T-cell (primary cell): ENCODE results near the gene S100A3. TPM values are rescaled to one million over a fixed set of nuclear protein-coding genes. Genes with fewer than 3 reads are reported as not detected.
"Not testable (repeated sequence)": the region's sequence is repeated elsewhere in the genome, so short reads cannot be mapped to it uniquely, and the experiment has no call there.

Source experiments
- ATAC-seq, 4 experiments: fragments of 200-7000 bp in 3 of 4; fragments of 150-1000 bp in 1 of 4; cut with Tn5 transposase; replicated peaks in 1 of 4; 1 replicate in 3 of 4; 2 replicates in 1 of 4; pipeline ENCODE4 v1.10.0; 2021; ENCODE audit warnings: moderate library complexity in 3 of 4, mild to moderate bottlenecking in 2 of 4, moderate number of reproducible peaks in 1 of 4
- CTCF ChIA-PET, 2 donors: fragments of 300-600 bp; sonication (Branson Sonifier 250); formaldehyde crosslinking; loops; one replicate each; lab custom pipeline; 2022; ENCODE audit warnings: antibody characterized with exemption in 2 of 2; lab: Charles Lee
- POLR2A ChIA-PET, 2 donors: fragments of 300-600 bp; sonication (Branson Sonifier 250); formaldehyde crosslinking; loops; one replicate each; lab custom pipeline; 2022; ENCODE audit warnings: antibody characterized with exemption in 2 of 2; lab: Charles Lee
- DNase-seq, 35 experiments: peaks; one replicate each; pipeline versions ENCODE4 v3.0.0 to v3.0.0-alpha.2; 2013 to 2023
- H3K27ac ChIP-seq: one replicate; pipeline ENCODE4 v1.5.1; 2013; ENCODE audit warnings: low read length
- H3K27me3 ChIP-seq, 2 experiments: replicated peaks in 1 of 2; 1 replicate in 1 of 2; 2 replicates in 1 of 2; pipeline versions ENCODE4 v1.6.1 to v1.7.0; 2013; ENCODE audit warnings: low read length in 1 of 2, mixed read lengths in 1 of 2; ENCODE audit not compliant: control insufficient read depth in 2 of 2, insufficient read depth in 2 of 2; ENCODE audit errors: extremely low read depth in 1 of 2
- H3K36me3 ChIP-seq, 2 donors: 1 replicate in 1 of 2; 2 replicates in 1 of 2; pipeline versions ENCODE4 v1.6.1 to v1.7.0; 2013; ENCODE audit warnings: low read length in 1 of 2; ENCODE audit not compliant: control insufficient read depth in 2 of 2, insufficient read depth in 1 of 2; ENCODE audit errors: extremely low read depth in 1 of 2
- H3K4me1 ChIP-seq, 2 experiments: 1 replicate in 1 of 2; 2 replicates in 1 of 2; pipeline versions ENCODE4 v1.6.1 to v1.7.0; 2013; ENCODE audit warnings: low read length in 2 of 2, mixed read lengths in 1 of 2; ENCODE audit not compliant: insufficient read depth in 2 of 2, control insufficient read depth in 1 of 2; ENCODE audit errors: extremely low read depth in 1 of 2
- H3K4me3 ChIP-seq, 2 donors: 1 replicate in 1 of 2; 2 replicates in 1 of 2; pipeline versions ENCODE4 v1.5.1 to v1.7.0; 2013; ENCODE audit warnings: mild to moderate bottlenecking in 2 of 2, low read length in 1 of 2, moderate library complexity in 1 of 2; ENCODE audit not compliant: control insufficient read depth in 1 of 2; ENCODE audit errors: extremely low read depth in 1 of 2
- H3K9me3 ChIP-seq: 2 replicates; pipeline ENCODE4 v1.7.0; 2013
- H3K27ac Mint-ChIP-seq, 2 donors: one replicate each; pipeline ENCODE4 v1.8.0; 2020 to 2021; ENCODE audit warnings: mild to moderate bottlenecking in 2 of 2, mixed read lengths in 2 of 2
- H3K27me3 Mint-ChIP-seq, 2 donors: one replicate each; pipeline ENCODE4 v1.8.0; 2021 to 2022; ENCODE audit warnings: mixed read lengths in 2 of 2
- H3K36me3 Mint-ChIP-seq: one replicate; pipeline ENCODE4 v1.8.0; 2021; ENCODE audit warnings: mixed read lengths
- H3K4me1 Mint-ChIP-seq, 3 donors: one replicate each; pipeline ENCODE4 v1.8.0; 2020 to 2022; ENCODE audit warnings: mixed read lengths in 3 of 3, mild to moderate bottlenecking in 1 of 3
- H3K4me3 Mint-ChIP-seq, 3 donors: one replicate each; pipeline ENCODE4 v1.8.0; 2020 to 2022; ENCODE audit warnings: mild to moderate bottlenecking in 3 of 3, mixed read lengths in 3 of 3, moderate library complexity in 3 of 3
- H3K9me3 Mint-ChIP-seq, 3 donors: one replicate each; pipeline ENCODE4 v1.8.0; 2020 to 2022; ENCODE audit warnings: mixed read lengths in 3 of 3
- WGBS: methylation state at CpG from one replicate; pipeline ENCODE4 v1.1.5; 2013; ENCODE audit warnings: missing lambda C conversion rate; ENCODE audit not compliant: insufficient coverage; 5-methylcytosine and 5-hydroxymethylcytosine counted together
- total RNA-seq, 35 experiments: library from RNA in 6 of 35; stranded (reverse) in 6 of 35; fragments of 120-200 nt in 1 of 35; gene quantifications; one replicate each; pipeline versions ENCODE4 v1.2.1 to v1.2.4 and lab custom pipeline; 2013 to 2026

S100A3 gene
- total RNA-seq, 5 donors from 2014 or later (not counting 1 experiment from before 2014, with no cell fraction given), result not detected

GRCh38 chr1:153562021-153562420 lies 13.0 kb upstream of the S100A3 start:
- H3K36me3 ChIP-seq, DNase-seq, H3K27ac ChIP-seq, POLR2A ChIA-PET, H3K27me3 ChIP-seq, ATAC-seq, H3K4me3 ChIP-seq, H3K4me3 Mint-ChIP-seq, H3K9me3 Mint-ChIP-seq, H3K27me3 Mint-ChIP-seq, H3K36me3 Mint-ChIP-seq, H3K9me3 ChIP-seq: not testable (repeated sequence)
- 89% methylated on average over 1 of the region's 3 CpGs for WGBS
- CTCF ChIA-PET, result interaction anchor here (0.9 to 1.3 kb wide), 3 partner anchors 12 to 51 kb away, joined by 3 to 7 read pairs (median 5); no protein-coding TSS in a partner anchor
- peak overlapping the region; percentile 27 to 34 for H3K27ac Mint-ChIP-seq
- peaks cover 4 to 18% of the 10 kb centered on the region in 2 experiments for H3K4me1 ChIP-seq
- H3K4me1 Mint-ChIP-seq, result peaks cover 14 to 19% (median 16%) of the 10 kb centered on the region in 3 donors

GRCh38 chr1:153561466-153561985 lies 12.5 kb upstream of the S100A3 start:
- Mint-ChIP-seq H3K27me3 (no peaks in the 10 kb centered on the region), H3K9me3 (no peaks in the 10 kb centered on the region), H3K36me3 (no peaks in the 10 kb centered on the region), H3K4me3 (no peak overlapping the region), H3K27ac (no peak overlapping the region), H3K4me1 (peaks cover 9 to 14% (median 12%) of the 10 kb centered on the region in 3 donors)
- ATAC-seq, result no peak
- WGBS, result 96% methylated on average over 3 of the region's 3 CpGs
- Histone ChIP-seq H3K4me3 (no peak overlapping the region), H3K9me3 (no peaks in the 10 kb centered on the region), H3K4me1 (peaks cover 0 to 13% of the 10 kb centered on the region in 2 experiments), H3K27ac (no peak overlapping the region), H3K27me3 (no peaks in the 10 kb centered on the region), H3K36me3 (no peaks in the 10 kb centered on the region)
- POLR2A ChIA-PET, result no interaction called here
- DNase-seq, result no peak
- CTCF ChIA-PET, result interaction anchor here in 1 of 2 donors (1.2 kb wide), 1 partner anchor 51 kb away, joined by 3 read pairs; no protein-coding TSS in a partner anchor

GRCh38 chr1:153560771-153561465 lies 11.9 kb upstream of the S100A3 start:
- Histone ChIP-seq H3K36me3 (no peaks in the 10 kb centered on the region), H3K9me3 (no peaks in the 10 kb centered on the region), H3K27me3 (no peaks in the 10 kb centered on the region), H3K4me1 (peaks cover 0 to 7% of the 10 kb centered on the region in 2 experiments), H3K27ac (no peak overlapping the region), H3K4me3 (no peak overlapping the region)
- H3K36me3 Mint-ChIP-seq, result no peaks in the 10 kb centered on the region
- ChIA-PET POLR2A (no interaction called here), CTCF (no interaction called here)
- H3K4me1 Mint-ChIP-seq, result peaks cover 5 to 8% (median 7%) of the 10 kb centered on the region in 3 donors
- H3K9me3 Mint-ChIP-seq, result no peaks in the 10 kb centered on the region
- no peak overlapping the region for H3K4me3 Mint-ChIP-seq
- no peaks in the 10 kb centered on the region for H3K27me3 Mint-ChIP-seq
- H3K27ac Mint-ChIP-seq, result no peak overlapping the region
- 84% methylated on average over 3 of the region's 10 CpGs for WGBS
- ATAC-seq, result no peak
- DNase-seq, result no peak

- Histone ChIP-seq H3K27ac (no peak overlapping the region), H3K9me3 (no peaks in the 10 kb centered on the region), H3K27me3 (no peaks in the 10 kb centered on the region), H3K4me1 (peaks cover 0 to under 1% of the 10 kb centered on the region in 2 experiments), H3K36me3 (no peaks in the 10 kb centered on the region), H3K4me3 (no peak overlapping the region)
- no peaks in the 10 kb centered on the region for H3K36me3 Mint-ChIP-seq
- ChIA-PET CTCF (no interaction called here), POLR2A (no interaction called here)
- no peak overlapping the region for H3K27ac Mint-ChIP-seq
- no peak overlapping the region for H3K4me3 Mint-ChIP-seq
- H3K4me1 Mint-ChIP-seq, result peaks cover under 1 to 1% (median 1%) of the 10 kb centered on the region in 3 donors
- WGBS, result 80% methylated on average over 1 of the region's 2 CpGs
- DNase-seq (no peak), ATAC-seq (no peak)
- no peaks in the 10 kb centered on the region for H3K9me3 Mint-ChIP-seq
- H3K27me3 Mint-ChIP-seq, result no peaks in the 10 kb centered on the region
These were observed 11.2 kb upstream of the S100A3 start for GRCh38 chr1:153560241-153560640.

GRCh38 chr1:153557877-153558276 lies 8.8 kb upstream of the S100A3 start:
- peaks cover 0 to 10% (median 0%) of the 10 kb centered on the region in 3 donors for H3K4me1 Mint-ChIP-seq
- Histone ChIP-seq H3K9me3 (no peaks in the 10 kb centered on the region), H3K27me3 (no peaks in the 10 kb centered on the region), H3K4me1 (no peaks in the 10 kb centered on the region), H3K4me3 (no peak overlapping the region), H3K27ac (no peak overlapping the region), H3K36me3 (no peaks in the 10 kb centered on the region)
- ChIA-PET CTCF (interaction anchor here in 1 of 2 donors (0.7 kb wide), 1 partner anchor 14 kb away, joined by 3 read pairs; no protein-coding TSS in a partner anchor), POLR2A (interaction anchor here in 1 of 2 donors (0.6 kb wide), 1 partner anchor 12 kb away, joined by 4 read pairs; the partner anchor contains the start of gene S100A4)
- no peaks in the 10 kb centered on the region for H3K9me3 Mint-ChIP-seq
- DNase-seq (no peak), ATAC-seq (no peak)
- 100% methylated on average over 1 of the region's 3 CpGs for WGBS
- H3K36me3 Mint-ChIP-seq, result no peaks in the 10 kb centered on the region
- no peak overlapping the region for H3K4me3 Mint-ChIP-seq
- H3K27ac Mint-ChIP-seq, result no peak overlapping the region
- no peaks in the 10 kb centered on the region for H3K27me3 Mint-ChIP-seq

GRCh38 chr1:153556348-153556747 lies 7.3 kb upstream of the S100A3 start:
- DNase-seq, result no peak
- no peak overlapping the region for H3K4me3 Mint-ChIP-seq
- no peaks in the 10 kb centered on the region for H3K27me3 Mint-ChIP-seq
- Histone ChIP-seq H3K9me3 (no peaks in the 10 kb centered on the region), H3K4me1 (no peaks in the 10 kb centered on the region), H3K36me3 (no peaks in the 10 kb centered on the region), H3K27ac (no peak overlapping the region), H3K4me3 (no peak overlapping the region), H3K27me3 (no peaks in the 10 kb centered on the region)
- H3K27ac Mint-ChIP-seq, result no peak overlapping the region
- peaks cover 0 to 10% (median 0%) of the 10 kb centered on the region in 3 donors for H3K4me1 Mint-ChIP-seq
- no peak for ATAC-seq
- ChIA-PET POLR2A (interaction anchor here in 1 of 2 donors (0.6 kb wide), 1 partner anchor 17 kb away, joined by 8 read pairs; no protein-coding TSS in a partner anchor), CTCF (interaction anchor here in 1 of 2 donors (0.8 kb wide), 1 partner anchor 13 kb away, joined by 3 read pairs; no protein-coding TSS in a partner anchor)
- no CpG with 5 or more reads among the region's 1 CpG for WGBS
- H3K9me3 Mint-ChIP-seq, result no peaks in the 10 kb centered on the region
- no peaks in the 10 kb centered on the region for H3K36me3 Mint-ChIP-seq
